T-helper 22 cell (primary cell): ENCODE data around the gene FNDC11.

ENCODE experiments used
- DNase-seq: peaks from one replicate; pipeline ENCODE4 v3.0.0-alpha.2; 2020; ENCODE audit warnings: low read depth

Gene FNDC11

GRCh38 chr20:63582382-63583063, 28.6 kb downstream of the FNDC11 start:
- no peak for DNase-seq

- no peak for DNase-seq
These were observed 31.9 kb downstream of the FNDC11 start for GRCh38 chr20:63585616-63586565.

GRCh38 chr20:63586797-63587196, 32.8 kb downstream of the FNDC11 start:
- DNase-seq = no peak

- no peak for DNase-seq
These were observed 33.3 kb downstream of the FNDC11 start for GRCh38 chr20:63587256-63587655.

- DNase-seq = no peak
These were observed 34.0 kb downstream of the FNDC11 start for GRCh38 chr20:63587776-63588591.

- DNase-seq = no peak
These were observed 34.7 kb downstream of the FNDC11 start for GRCh38 chr20:63588641-63589041.

- no peak for DNase-seq
These were observed 35.6 kb downstream of the FNDC11 start for GRCh38 chr20:63589261-63590217.

- DNase-seq = no peak
These were observed 36.5 kb downstream of the FNDC11 start for GRCh38 chr20:63590218-63591146.

- DNase-seq = no peak
These were observed 37.2 kb downstream of the FNDC11 start for GRCh38 chr20:63591147-63591533.

- no peak for DNase-seq
These were observed 37.9 kb downstream of the FNDC11 start for GRCh38 chr20:63591786-63592355.

GRCh38 chr20:63592661-63593060, 38.7 kb downstream of the FNDC11 start:
- DNase-seq = no peak

GRCh38 chr20:63594043-63594561, 40.1 kb downstream of the FNDC11 start:
- no peak for DNase-seq

- DNase-seq = no peak
These were observed 41.6 kb downstream of the FNDC11 start for GRCh38 chr20:63595416-63596127.

GRCh38 chr20:63596423-63596822, 42.5 kb downstream of the FNDC11 start:
- no peak for DNase-seq

- no peak for DNase-seq
These were observed 43.9 kb downstream of the FNDC11 start for GRCh38 chr20:63597651-63598478.

GRCh38 chr20:63598479-63599395, 44.8 kb downstream of the FNDC11 start:
- no peak for DNase-seq
